ENCODE data around the gene PAX8.

The PAX8 gene

GRCh38 chr2:113202305-113203216, 76.2 kb downstream of the PAX8 start:
- DNase-seq = no peak

GRCh38 chr2:113201496-113202304, 77.0 kb downstream of the PAX8 start:
- no peak for DNase-seq

- no peak for DNase-seq
Observed at GRCh38 chr2:113200736-113201490, 77.8 kb downstream of the PAX8 start.

GRCh38 chr2:113200236-113200635, 78.5 kb downstream of the PAX8 start:
- DNase-seq = peak; percentile 40

- peak; percentile 88 for DNase-seq
Observed at GRCh38 chr2:113198790-113199612, 79.7 kb downstream of the PAX8 start.

- DNase-seq = no peak
Observed at GRCh38 chr2:113198048-113198789, 80.5 kb downstream of the PAX8 start.

GRCh38 chr2:113197347-113198047, 81.2 kb downstream of the PAX8 start:
- DNase-seq = no peak

- no peak for DNase-seq
Observed at GRCh38 chr2:113196839-113197238, 81.9 kb downstream of the PAX8 start.

- no peak for DNase-seq
Observed at GRCh38 chr2:113195923-113196501, 82.7 kb downstream of the PAX8 start.

- DNase-seq = no peak
Observed at GRCh38 chr2:113192459-113193100, 86.1 kb downstream of the PAX8 start.

- no peak for DNase-seq
Observed at GRCh38 chr2:113190871-113191270, 87.8 kb downstream of the PAX8 start.

- no peak for DNase-seq
Observed at GRCh38 chr2:113187771-113188170, 91.0 kb downstream of the PAX8 start.

- DNase-seq = no peak
Observed at GRCh38 chr2:113186433-113186796, 92.3 kb downstream of the PAX8 start.

GRCh38 chr2:113185664-113186432, 92.9 kb downstream of the PAX8 start:
- DNase-seq = no peak

- no peak for DNase-seq
Observed at GRCh38 chr2:113184531-113185230, 94.0 kb downstream of the PAX8 start.

GRCh38 chr2:113183703-113184102, 95.0 kb downstream of the PAX8 start:
- no peak for DNase-seq

- no peak for DNase-seq
Observed at GRCh38 chr2:113183264-113183663, 95.5 kb downstream of the PAX8 start.

GRCh38 chr2:113182471-113183260, 96.1 kb downstream of the PAX8 start:
- DNase-seq = no peak

All from hematopoietic multipotent progenitor cell treated with erythropoietin and hydrocortisone succinate and interleukin-3 and kit ligand, for 6 days (in vitro differentiated cells).